Epithelial cell of proximal tubule (primary cell): ENCODE measurements around the gene NR2F2. TPM values are rescaled to one million over a fixed set of nuclear protein-coding genes. Genes with fewer than 3 reads are reported as not detected.

Experiments used
- DNase-seq: peaks from one replicate; pipeline ENCODE4 v3.0.0-alpha.2; 2011; ENCODE audit warnings: low read depth
- H3K4me3 ChIP-seq: 2 replicates; pipeline ENCODE4 v1.5.1; 2011; ENCODE audit warnings: low read depth, mild to moderate bottlenecking, low read length
- CTCF ChIP-seq: conservative IDR thresholded peaks from 2 replicates; pipeline ENCODE4 v1.5.1; 2012; ENCODE audit warnings: low read depth, mild to moderate bottlenecking, low read length
- total RNA-seq: library from RNA; depleted of rRNA; stranded (reverse); fragments of >200 nt; gene quantifications from 2 replicates; pipeline ENCODE4 v1.2.3, GENCODE V29; 2015

NR2F2 gene
- total RNA-seq, 1 donor from 2014 or later = 17.6 TPM

- TF ChIP-seq CTCF = no peak
- no peak overlapping the region for H3K4me3 ChIP-seq
- DNase-seq = no peak
These were observed 18.7 kb downstream of the NR2F2 start for GRCh38 chr15:96349034-96349856.

GRCh38 chr15:96349857-96350720 is 19.6 kb downstream of the NR2F2 start:
- peak overlapping the region; percentile 8 for H3K4me3 ChIP-seq
- no peak for TF ChIP-seq CTCF
- no peak for DNase-seq

DNA sequence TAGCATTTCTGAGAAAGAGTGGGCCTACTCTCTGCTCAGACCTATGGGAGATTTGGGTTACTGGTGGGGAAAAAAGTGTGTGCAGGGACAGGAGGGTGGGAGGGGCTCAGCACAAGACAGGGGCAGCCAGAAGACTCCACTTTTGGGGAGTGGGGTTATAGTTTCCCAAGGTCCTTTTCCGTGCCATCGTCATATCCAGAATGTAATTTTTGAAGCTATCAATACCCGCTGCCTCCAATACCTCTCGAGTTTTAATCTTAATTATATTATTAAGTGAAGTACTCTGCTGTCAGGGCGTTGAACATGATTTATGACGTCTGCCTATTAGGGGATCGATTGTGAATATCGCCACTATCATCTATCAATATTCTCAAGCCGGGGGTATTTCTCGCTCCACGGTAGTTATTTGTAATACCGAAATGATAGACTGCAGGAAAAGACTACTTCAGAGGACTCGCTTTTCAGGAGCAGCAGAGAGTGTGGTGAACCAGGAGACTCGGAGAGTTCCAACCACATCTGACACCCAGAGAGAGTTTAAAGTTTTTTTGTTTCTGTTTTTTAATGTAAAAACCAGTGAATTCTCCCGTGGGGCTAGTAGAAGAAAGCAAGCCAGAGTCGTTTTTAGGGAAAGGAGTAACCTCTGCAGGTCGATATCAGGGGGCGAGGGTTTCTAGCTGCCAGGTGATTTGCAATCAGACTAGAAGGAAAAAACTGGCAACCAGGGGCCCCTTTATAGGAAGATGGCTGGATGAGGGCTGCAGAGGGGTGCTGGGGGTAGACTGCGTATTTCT is 20.6 kb downstream of the NR2F2 start:
- no peak for TF ChIP-seq CTCF
- DNase-seq = no peak
- peak overlapping the region; percentile 32 for H3K4me3 ChIP-seq

DNA sequence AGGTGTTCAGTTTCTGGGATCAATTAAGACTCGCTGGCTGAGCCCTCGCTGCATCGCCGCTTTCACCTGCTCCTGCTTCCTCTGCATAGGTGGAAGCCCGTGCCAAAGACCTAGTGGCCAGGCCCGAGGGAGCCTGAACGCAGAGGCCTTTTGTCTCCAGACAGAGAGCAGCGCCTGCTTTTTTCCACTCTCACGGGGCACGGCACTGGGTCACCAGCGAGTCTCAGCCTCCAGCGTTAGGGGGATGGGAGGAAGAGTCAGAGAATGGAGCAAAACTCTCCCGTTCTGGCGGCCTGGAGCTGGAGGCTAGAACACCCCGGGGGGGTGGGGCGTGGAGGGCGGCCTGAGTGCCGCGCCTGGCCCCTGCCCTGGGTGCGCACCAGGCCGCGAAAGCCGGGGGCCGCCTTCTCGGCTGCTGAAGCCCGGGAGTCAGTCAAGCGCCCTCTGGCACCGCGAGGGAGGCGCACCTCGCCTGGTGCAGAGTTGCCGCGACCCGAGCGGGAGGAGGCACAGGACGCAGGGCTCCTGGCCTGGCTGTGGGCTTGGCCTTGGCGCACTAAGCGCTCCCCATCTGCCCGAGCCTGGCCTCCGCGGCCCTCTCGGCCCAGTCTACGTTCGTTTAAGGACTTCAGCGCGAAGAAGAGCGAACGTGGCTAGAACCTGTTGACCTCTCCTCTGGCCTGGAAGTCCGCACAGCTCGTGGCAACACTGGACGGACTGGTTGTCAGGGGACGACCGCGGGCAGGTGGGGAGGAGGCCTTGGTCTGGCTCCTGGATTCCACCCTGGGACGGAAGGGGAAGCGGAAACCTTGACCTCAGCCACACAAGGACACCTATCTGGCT is 21.5 kb downstream of the NR2F2 start:
- no peak for TF ChIP-seq CTCF
- DNase-seq = no peak

DNA sequence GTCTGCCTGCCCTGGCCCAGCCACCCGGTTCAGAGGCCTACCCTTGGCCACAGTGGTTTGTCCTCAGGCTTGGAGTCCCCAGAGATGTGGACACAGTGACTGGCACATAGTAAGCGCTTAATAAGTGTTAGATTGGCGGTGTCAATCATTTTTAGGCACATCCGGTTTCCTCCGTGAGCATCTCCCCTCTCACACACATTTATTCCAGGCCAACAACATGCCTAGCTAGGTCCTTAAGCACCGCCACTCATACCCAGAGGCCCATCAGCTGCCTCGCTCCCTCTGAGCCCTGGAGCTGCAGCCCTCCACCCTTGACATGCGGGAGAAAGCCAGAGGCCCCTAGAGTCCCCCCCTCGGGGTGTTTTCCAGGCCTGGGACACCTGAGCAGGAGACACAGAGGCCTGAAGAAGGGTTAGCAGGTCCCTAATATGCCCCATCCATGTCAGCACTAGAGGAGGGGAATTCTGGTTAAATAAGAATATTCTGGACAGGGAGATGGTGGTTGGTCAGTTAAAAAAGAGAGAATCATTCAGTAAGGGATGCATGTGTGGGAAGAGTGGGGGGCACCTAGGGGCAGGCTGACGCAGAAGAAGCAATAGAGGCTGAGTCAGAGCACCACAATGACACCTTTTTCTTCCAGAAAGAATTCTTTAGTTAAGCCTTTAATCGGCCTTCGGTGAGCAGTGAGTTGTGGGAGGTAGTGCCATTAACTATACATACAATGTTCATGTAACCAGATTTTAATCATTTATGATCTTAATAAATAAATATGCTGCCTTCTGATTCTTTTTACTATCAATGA is 22.3 kb downstream of the NR2F2 start:
- TF ChIP-seq CTCF = no peak
- DNase-seq = no peak
- H3K4me3 ChIP-seq = peak overlapping the region; percentile 32

More for the DNA sequence above, 21.5 kb downstream of the NR2F2 start:
- peak overlapping the region; percentile 32 for H3K4me3 ChIP-seq
